Colonic mucosa (tissue), 4 donors: ENCODE results near the gene ZBTB48. TPM values are rescaled to one million over a fixed set of nuclear protein-coding genes. Genes with fewer than 3 reads are reported as not detected.

Experiments used
- DNase-seq: peaks from one replicate; pipeline ENCODE4 v3.0.0-alpha.2; 2020
- H3K27ac ChIP-seq: fragments of 200-600 bp; one replicate; pipeline ENCODE4 v1.8.0; 2021
- H3K27me3 ChIP-seq: fragments of 200-600 bp; one replicate; pipeline ENCODE4 v1.8.0; 2021
- H3K36me3 ChIP-seq: fragments of 200-600 bp; one replicate; pipeline ENCODE4 v1.8.0; 2021
- H3K4me1 ChIP-seq: fragments of 200-600 bp; one replicate; pipeline ENCODE4 v1.8.0; 2021; ENCODE audit warnings: mild to moderate bottlenecking
- H3K4me3 ChIP-seq: fragments of 200-600 bp; one replicate; pipeline ENCODE4 v1.8.0; 2021
- H3K9ac ChIP-seq, 2 donors: one replicate each; pipeline ENCODE4 v1.7.0; 2013; ENCODE audit warnings: control low read depth in 2 of 2, low read depth in 2 of 2, low read length in 2 of 2
- H3K9me3 ChIP-seq: fragments of 200-600 bp; one replicate; pipeline ENCODE4 v1.8.0; 2021
- intact Hi-C: fragments of 100-400 bp; cut with DNase I; formaldehyde crosslinking; loops from one replicate; pipeline ENCODE4 v1.14.1; 2022
- total RNA-seq, 2 donors: library from RNA; stranded (reverse); fragmentation: NEBNext Ultra II Directional in 1 of 2; extraction: Animal tissue kit (Norgen Biotek cat#: 25700) in 1 of 2; gene quantifications; one replicate each; pipeline ENCODE4 v1.2.1, GENCODE V29; 2021
- TF ChIP-seq, protein P1 (sequence below): fragments of 200-600 bp; IDR thresholded peaks from one replicate; pipeline ENCODE4 v1.8.0; 2022; ENCODE audit warnings: antibody characterized with exemption, mild to moderate bottlenecking
- donor health status: healthy.
- donor health status: DM: no; HTN: no; CAD: no.
- donor health status: DM: no; HTN: no; CAD: no.

ZBTB48 gene
- total RNA-seq, 2 donors from 2014 or later = 37.0 to 44.5 TPM

GRCh38 chr1:6619045-6619444 is 39.3 kb downstream of the ZBTB48 start:
- H3K27ac ChIP-seq = no peak overlapping the region
- no peak overlapping the region for H3K9ac ChIP-seq
- H3K9me3 ChIP-seq = no peaks in the 10 kb centered on the region
- TF ChIP-seq, protein P1, sequence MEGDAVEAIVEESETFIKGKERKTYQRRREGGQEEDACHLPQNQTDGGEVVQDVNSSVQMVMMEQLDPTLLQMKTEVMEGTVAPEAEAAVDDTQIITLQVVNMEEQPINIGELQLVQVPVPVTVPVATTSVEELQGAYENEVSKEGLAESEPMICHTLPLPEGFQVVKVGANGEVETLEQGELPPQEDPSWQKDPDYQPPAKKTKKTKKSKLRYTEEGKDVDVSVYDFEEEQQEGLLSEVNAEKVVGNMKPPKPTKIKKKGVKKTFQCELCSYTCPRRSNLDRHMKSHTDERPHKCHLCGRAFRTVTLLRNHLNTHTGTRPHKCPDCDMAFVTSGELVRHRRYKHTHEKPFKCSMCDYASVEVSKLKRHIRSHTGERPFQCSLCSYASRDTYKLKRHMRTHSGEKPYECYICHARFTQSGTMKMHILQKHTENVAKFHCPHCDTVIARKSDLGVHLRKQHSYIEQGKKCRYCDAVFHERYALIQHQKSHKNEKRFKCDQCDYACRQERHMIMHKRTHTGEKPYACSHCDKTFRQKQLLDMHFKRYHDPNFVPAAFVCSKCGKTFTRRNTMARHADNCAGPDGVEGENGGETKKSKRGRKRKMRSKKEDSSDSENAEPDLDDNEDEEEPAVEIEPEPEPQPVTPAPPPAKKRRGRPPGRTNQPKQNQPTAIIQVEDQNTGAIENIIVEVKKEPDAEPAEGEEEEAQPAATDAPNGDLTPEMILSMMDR = no peak
- DNase-seq = no peak
- no peaks in the 10 kb centered on the region for H3K36me3 ChIP-seq
- no peaks in the 10 kb centered on the region for H3K27me3 ChIP-seq
- H3K4me3 ChIP-seq = no peak overlapping the region
- peaks cover 3% of the 10 kb centered on the region for H3K4me1 ChIP-seq
- intact Hi-C loops = no loop called here

GRCh38 chr1:6621429-6622391 is 41.9 kb downstream of the ZBTB48 start:
- Histone ChIP-seq H3K9me3 (no peaks in the 10 kb centered on the region), H3K27me3 (no peaks in the 10 kb centered on the region), H3K27ac (no peak overlapping the region), H3K4me1 (peaks cover 11% of the 10 kb centered on the region), H3K36me3 (no peaks in the 10 kb centered on the region), H3K4me3 (no peak overlapping the region), H3K9ac (no peak overlapping the region)
- no peak for DNase-seq
- TF ChIP-seq, protein P1 = no peak
- intact Hi-C loops = no loop called here

DNA sequence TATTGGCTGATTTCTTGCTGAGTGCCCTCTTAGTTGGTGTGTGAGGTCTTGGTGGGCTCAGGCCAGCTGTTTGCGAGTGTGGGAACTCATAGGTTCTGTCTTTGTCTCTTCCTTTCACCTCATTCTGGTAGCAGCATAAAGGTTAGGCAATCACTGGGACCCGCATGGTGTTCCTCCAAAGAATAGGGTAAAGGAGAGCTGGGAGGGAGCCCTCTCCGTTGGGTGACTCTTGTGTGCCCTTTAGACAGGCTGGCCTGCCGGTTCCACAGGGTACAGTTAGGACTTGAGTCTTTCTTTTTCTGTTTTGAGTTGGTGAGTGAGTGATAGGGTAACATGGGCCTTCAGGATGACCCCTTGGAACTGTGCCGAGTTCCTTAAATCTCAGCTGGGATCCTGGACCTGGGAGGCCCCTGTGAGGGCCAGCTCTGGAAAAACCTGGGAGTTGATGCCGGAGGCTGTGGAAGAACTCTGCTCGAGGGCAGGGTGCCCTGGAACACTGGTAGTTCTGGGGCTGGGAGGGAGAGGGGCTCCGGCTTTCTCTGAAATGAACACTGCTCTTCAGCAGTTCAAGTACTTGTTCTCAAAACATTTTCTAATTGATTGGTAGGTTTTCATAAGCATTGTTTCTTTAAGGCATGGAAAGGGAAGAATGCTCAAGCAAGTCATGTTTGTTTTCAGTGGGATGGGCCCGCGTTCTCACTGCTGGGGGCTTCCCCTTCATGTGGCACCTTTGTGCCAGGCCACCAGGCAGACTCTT is 42.8 kb downstream of the ZBTB48 start:
- no peaks in the 10 kb centered on the region for H3K36me3 ChIP-seq
- no peaks in the 10 kb centered on the region for H3K27me3 ChIP-seq
- no peak overlapping the region for H3K9ac ChIP-seq
- TF ChIP-seq, protein P1 = no peak
- no peak overlapping the region for H3K4me3 ChIP-seq
- no peaks in the 10 kb centered on the region for H3K9me3 ChIP-seq
- no peak for DNase-seq
- H3K27ac ChIP-seq = no peak overlapping the region
- intact Hi-C loops = no loop called here
- H3K4me1 ChIP-seq = peaks cover 11% of the 10 kb centered on the region

GRCh38 chr1:6623269-6623965 is 43.6 kb downstream of the ZBTB48 start:
- no peaks in the 10 kb centered on the region for H3K27me3 ChIP-seq
- H3K4me3 ChIP-seq = no peak overlapping the region
- H3K27ac ChIP-seq = no peak overlapping the region
- DNase-seq = no peak
- no peak overlapping the region for H3K9ac ChIP-seq
- H3K4me1 ChIP-seq = peaks cover 11% of the 10 kb centered on the region
- H3K36me3 ChIP-seq = no peaks in the 10 kb centered on the region
- no peaks in the 10 kb centered on the region for H3K9me3 ChIP-seq
- TF ChIP-seq, protein P1 = no peak
- intact Hi-C loops = no loop called here
